Fibroblast of mammary gland (primary cell): ENCODE data around the gene RPS27.
"Not testable (repeated sequence)": the region's sequence is repeated elsewhere in the genome, so short reads cannot be mapped to it uniquely, and the experiment has no call there.

Source experiments
- DNase-seq: peaks from one replicate; pipeline ENCODE4 v3.0.0-alpha.2; 2010; ENCODE audit warnings: low read depth
- H3K4me3 ChIP-seq: 2 replicates; pipeline ENCODE4 v1.5.1; 2011; ENCODE audit warnings: low read depth, mild to moderate bottlenecking, low read length, moderate library complexity; ENCODE audit not compliant: control insufficient read depth
- TF ChIP-seq, protein P1 (sequence below): conservative IDR thresholded peaks from 2 replicates; pipeline ENCODE4 v1.5.1; 2011; ENCODE audit warnings: low read depth, low read length, inconsistent platforms; ENCODE audit not compliant: control insufficient read depth, insufficient read depth

The RPS27 gene

GRCh38 chr1:154019940-154020339 lies 29.4 kb downstream of the RPS27 start:
- H3K4me3 ChIP-seq: no peak overlapping the region
- TF ChIP-seq, protein P1, sequence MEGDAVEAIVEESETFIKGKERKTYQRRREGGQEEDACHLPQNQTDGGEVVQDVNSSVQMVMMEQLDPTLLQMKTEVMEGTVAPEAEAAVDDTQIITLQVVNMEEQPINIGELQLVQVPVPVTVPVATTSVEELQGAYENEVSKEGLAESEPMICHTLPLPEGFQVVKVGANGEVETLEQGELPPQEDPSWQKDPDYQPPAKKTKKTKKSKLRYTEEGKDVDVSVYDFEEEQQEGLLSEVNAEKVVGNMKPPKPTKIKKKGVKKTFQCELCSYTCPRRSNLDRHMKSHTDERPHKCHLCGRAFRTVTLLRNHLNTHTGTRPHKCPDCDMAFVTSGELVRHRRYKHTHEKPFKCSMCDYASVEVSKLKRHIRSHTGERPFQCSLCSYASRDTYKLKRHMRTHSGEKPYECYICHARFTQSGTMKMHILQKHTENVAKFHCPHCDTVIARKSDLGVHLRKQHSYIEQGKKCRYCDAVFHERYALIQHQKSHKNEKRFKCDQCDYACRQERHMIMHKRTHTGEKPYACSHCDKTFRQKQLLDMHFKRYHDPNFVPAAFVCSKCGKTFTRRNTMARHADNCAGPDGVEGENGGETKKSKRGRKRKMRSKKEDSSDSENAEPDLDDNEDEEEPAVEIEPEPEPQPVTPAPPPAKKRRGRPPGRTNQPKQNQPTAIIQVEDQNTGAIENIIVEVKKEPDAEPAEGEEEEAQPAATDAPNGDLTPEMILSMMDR: no peak

DNA sequence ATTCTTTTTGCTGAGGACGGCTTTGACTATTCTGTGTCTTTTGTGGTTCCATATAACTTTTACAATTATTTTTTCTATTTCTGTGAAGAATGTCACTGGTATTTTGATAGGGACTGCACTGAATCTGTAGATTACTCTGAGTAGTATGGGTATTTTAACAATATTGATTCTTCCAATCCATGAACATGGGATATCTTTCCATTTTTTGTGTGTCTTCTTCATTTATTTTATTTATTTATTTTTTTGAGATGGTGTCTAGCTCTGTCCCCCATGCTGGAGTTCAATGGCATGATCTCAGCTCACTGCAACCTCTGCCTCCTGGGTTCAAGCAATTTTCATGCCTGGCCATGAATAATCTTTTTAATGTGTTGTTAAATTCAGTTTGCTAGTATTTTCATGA lies 43.1 kb downstream of the RPS27 start:
- DNase-seq, H3K4me3 ChIP-seq: not testable (repeated sequence)

More at GRCh38 chr1:154019940-154020339, 29.4 kb downstream of the RPS27 start:
- no peak for DNase-seq
